Mucosa of descending colon (tissue), 3 donors: ENCODE measurements around the gene STX8. TPM values are rescaled to one million over a fixed set of nuclear protein-coding genes. Genes with fewer than 3 reads are reported as not detected.

ENCODE experiments used
- ATAC-seq: fragments of 200-7000 bp; cut with Tn5 transposase; one replicate; pipeline ENCODE4 v1.9.1; 2020; ENCODE audit warnings: mild to moderate bottlenecking, moderate library complexity
- DNase-seq, 3 donors: peaks; one replicate each; pipeline ENCODE4 v3.0.0-alpha.2; 2020
- H3K36me3 ChIP-seq: fragments of 200-600 bp; one replicate; pipeline ENCODE4 v1.8.0; 2021; ENCODE audit warnings: low read depth, mild to moderate bottlenecking
- H3K4me1 ChIP-seq: fragments of 200-600 bp; one replicate; pipeline ENCODE4 v1.8.0; 2021; ENCODE audit warnings: low read depth, mild to moderate bottlenecking
- H3K4me3 ChIP-seq: fragments of 200-600 bp; one replicate; pipeline ENCODE4 v1.8.0; 2021; ENCODE audit warnings: mild to moderate bottlenecking
- H3K9me3 ChIP-seq: fragments of 200-600 bp; one replicate; pipeline ENCODE4 v1.8.0; 2021; ENCODE audit warnings: mild to moderate bottlenecking
- CTCF ChIP-seq: fragments of 200-600 bp; IDR thresholded peaks from one replicate; pipeline ENCODE4 v1.8.0; 2022; ENCODE audit warnings: antibody characterized with exemption, mild to moderate bottlenecking
- intact Hi-C, 2 donors: fragments of 100-400 bp; cut with DNase I in 1 of 2; cut with micrococcal nuclease in 1 of 2; formaldehyde crosslinking; loops; one replicate each; pipeline versions ENCODE4 v1.11.0 to v1.11.1; 2022; cut with DNase I, micrococcal nuclease
- total RNA-seq, 3 donors: library from RNA; stranded (reverse); fragmentation: NEBNext Ultra II Directional in 2 of 3; extraction: Animal tissue kit (Norgen Biotek cat#: 25700) in 2 of 3; gene quantifications; one replicate each; pipeline versions ENCODE4 v1.2.1 to v1.2.4, GENCODE V29; 2021 to 2023
- donor health status: DM: no; HTN: no; CAD: no; lungs with moderate emphysema.
- donor health status: DM: no; HTN: no; CAD: no.
- donor health status: DM: no; HTN: yes; CAD: no.

Gene STX8
- total RNA-seq, 3 donors from 2014 or later: 45.1 to 62.5 (median 54.4) TPM

- no peak overlapping the region for H3K4me3 ChIP-seq
- H3K4me1 ChIP-seq: peaks cover 16% of the 10 kb centered on the region
- no peaks in the 10 kb centered on the region for H3K9me3 ChIP-seq
- TF ChIP-seq CTCF: no peak
- DNase-seq (peak in 1 of 3 donors; percentile 22), ATAC-seq (peak; percentile 22)
- no peaks in the 10 kb centered on the region for H3K36me3 ChIP-seq
- intact Hi-C loops: no loop called here
Measured at GRCh38 chr17:9203771-9204425, 371.7 kb downstream of the STX8 start.

GRCh38 chr17:9202532-9202931 is 373.1 kb downstream of the STX8 start:
- TF ChIP-seq CTCF: no peak
- H3K9me3 ChIP-seq: no peaks in the 10 kb centered on the region
- peaks cover 15% of the 10 kb centered on the region for H3K4me1 ChIP-seq
- H3K36me3 ChIP-seq: no peaks in the 10 kb centered on the region
- DNase-seq (no peak), ATAC-seq (no peak)
- H3K4me3 ChIP-seq: no peak overlapping the region
- intact Hi-C loops: no loop called here

GRCh38 chr17:9200699-9201359 is 374.8 kb downstream of the STX8 start:
- H3K4me1 ChIP-seq: no peaks in the 10 kb centered on the region
- no peaks in the 10 kb centered on the region for H3K36me3 ChIP-seq
- ATAC-seq (no peak), DNase-seq (no peak)
- intact Hi-C loops: no loop called here
- H3K9me3 ChIP-seq: no peaks in the 10 kb centered on the region
- H3K4me3 ChIP-seq: no peak overlapping the region
- TF ChIP-seq CTCF: no peak

Other genes starting within 250 kb of the STX8 start
- gene CFAP52, start 822 bp upstream of the STX8 start, total RNA-seq: not detected
- 10 to 100 TPM in 2 of 3 donors, 1 to 10 TPM in 1; 7.2 to 18.4 (median 13.6) TPM for gene USP43, start 69.7 kb upstream of the STX8 start, total RNA-seq
- under 1 TPM in 1 of 3 donors, not detected in 2; 0.85 TPM for gene DHRS7C, start 215.8 kb upstream of the STX8 start, total RNA-seq
- gene GSG1L2, start 246.3 kb upstream of the STX8 start, total RNA-seq: not detected